K562 (cell line): ENCODE data around the gene PIN1. TPM values are rescaled to one million over a fixed set of nuclear protein-coding genes. Genes with fewer than 3 reads are reported as not detected.
A peak's percentile ranks its signal among the peaks of the same experiment; 100 is the strongest.

Source experiments
- BCL6 ChIP-seq: fragments of 250-450 bp; sonication (Bioruptor Pico); IDR thresholded peaks from 2 replicates; pipeline ENCODE4 v1.4.0; 2020
- BDP1 ChIP-seq: IDR thresholded peaks from 3 replicates; pipeline ENCODE4 v1.6.1; 2011; ENCODE audit not compliant: insufficient read length, insufficient read depth
- DEAF1 ChIP-seq: fragments of 450-650 bp; formaldehyde crosslinking; IDR thresholded peaks from 2 replicates; pipeline ENCODE4 v1.4.0; 2020; ENCODE audit warnings: mild to moderate bottlenecking, moderate library complexity
- ESRRB ChIP-seq: fragments of 250-450 bp; sonication (Bioruptor Pico); IDR thresholded peaks from 2 replicates; pipeline ENCODE4 v1.5.0; 2020; ENCODE audit warnings: mild to moderate bottlenecking, moderate library complexity, borderline replicate concordance
- FIP1L1 ChIP-seq: fragments of 200-400 bp; formaldehyde crosslinking; IDR thresholded peaks from 2 replicates; pipeline ENCODE4 v1.6.1; 2018; ENCODE audit warnings: mild to moderate bottlenecking, low read depth, low read length; ENCODE audit not compliant: poor library complexity, severe bottlenecking
- HDAC1 ChIP-seq, 2 experiments: fragments of 450-650 bp; IDR thresholded peaks; 2 replicates each; pipeline ENCODE4 v1.6.1; 2016 to 2017; ENCODE audit warnings: inconsistent platforms in 1 of 2, mild to moderate bottlenecking in 1 of 2, moderate library complexity in 1 of 2
- HSF4 ChIP-seq: fragments of 250-450 bp; sonication (Bioruptor Pico); IDR thresholded peaks from 2 replicates; pipeline ENCODE4 v2.1.2; 2022; ENCODE audit warnings: mild to moderate bottlenecking, moderate library complexity, borderline replicate concordance
- KDM5B ChIP-seq: fragments of 200-600 bp; sonication (generic); IDR thresholded peaks from 2 replicates; pipeline ENCODE4 v1.6.1; 2012; ENCODE audit warnings: low read depth, mild to moderate bottlenecking, moderate library complexity, low read length, control low read depth, inconsistent platforms; ENCODE audit not compliant: insufficient replicate concordance
- MCM2 ChIP-seq: fragments of 450-650 bp; IDR thresholded peaks from 2 replicates; pipeline ENCODE4 v1.6.1; 2017; ENCODE audit warnings: low read depth, mild to moderate bottlenecking
- RFX5 ChIP-seq: IDR thresholded peaks from 2 replicates; pipeline ENCODE4 v1.6.1; 2011; ENCODE audit warnings: low read depth, mild to moderate bottlenecking, improper control_type of control experiment, low read length
- SP2 ChIP-seq: IDR thresholded peaks from 2 replicates; pipeline ENCODE4 v1.6.1; 2011; ENCODE audit warnings: mild to moderate bottlenecking, low read depth, low read length, moderate library complexity; ENCODE audit not compliant: poor library complexity, severe bottlenecking; ENCODE audit errors: extremely low read depth
- TCFL5 ChIP-seq: fragments of 250-450 bp; sonication (Bioruptor Pico); conservative IDR thresholded peaks from 2 replicates; pipeline ENCODE4 v1.6.1; 2021; ENCODE audit warnings: mild to moderate bottlenecking, moderate library complexity, matching md5 sums
- XRCC4 ChIP-seq: IDR thresholded peaks from one replicate; pipeline ENCODE4 v1.6.1; 2011; ENCODE audit not compliant: insufficient read depth, insufficient read length; ENCODE audit errors: extremely low read depth
- ZEB2 ChIP-seq: fragments of 450-650 bp; IDR thresholded peaks from 2 replicates; pipeline ENCODE4 v1.6.1; 2016
- ZNF217 ChIP-seq: sonication (generic); formaldehyde crosslinking; IDR thresholded peaks from 2 replicates; pipeline ENCODE4 v1.8.0; 2022; ENCODE audit warnings: mild to moderate bottlenecking, missing genetic modification reagents
- ZNF668 ChIP-seq: fragments of 250-450 bp; sonication (Bioruptor Pico); IDR thresholded peaks from 2 replicates; pipeline ENCODE4 v1.8.0; 2022; ENCODE audit warnings: mild to moderate bottlenecking, inconsistent platforms
- polyA plus RNA-seq, 8 experiments: library from polyadenylated mRNA; depleted of rRNA in 4 of 8; stranded (reverse) in 5 of 8; unstranded in 3 of 8; fragments of >200 nt; fragmentation: Nextera tagmentation in 2 of 8; fragmentation: Illumina TruSeq in 1 of 8; extraction: Ambion mirVana in 2 of 8; extraction: Trizol in 1 of 8; gene quantifications; 2 replicates each; pipeline versions ENCODE4 v1.2.1 to v1.2.3, GENCODE V29; 2011 to 2014; ENCODE audit warnings: inconsistent platforms in 1 of 8, missing spikeins in 1 of 8
- total RNA-seq, 7 experiments: library from RNA; depleted of rRNA in 6 of 7; stranded (reverse); fragments of >200 nt in 6 of 7; fragmentation: Illumina TruSeq in 2 of 7; extraction: Trizol in 2 of 7; gene quantifications; 2 replicates each; pipeline versions ENCODE4 v1.2.1 to v1.2.3, GENCODE V29; 2011 to 2021; ENCODE audit warnings: low replicate concordance in 1 of 7
- TF ChIP-seq, protein P1 (sequence below): fragments of 150-350 bp; conservative IDR thresholded peaks from 2 replicates; pipeline ENCODE4 v1.6.1; 2014; ENCODE audit warnings: low read length
- TF ChIP-seq, protein P2 (sequence below): sonication (generic); formaldehyde crosslinking; IDR thresholded peaks from 2 replicates; pipeline ENCODE4 v1.8.0; 2022; ENCODE audit warnings: mild to moderate bottlenecking, missing genetic modification reagents, borderline replicate concordance

Gene PIN1
- total and polyA plus RNA-seq, 9 of the 15 experiments (the other 6 are each of a cell fraction or from before 2014, with no cell fraction given): 1.6 to 178 (median 42.5) TPM

- TF ChIP-seq, protein P1, sequence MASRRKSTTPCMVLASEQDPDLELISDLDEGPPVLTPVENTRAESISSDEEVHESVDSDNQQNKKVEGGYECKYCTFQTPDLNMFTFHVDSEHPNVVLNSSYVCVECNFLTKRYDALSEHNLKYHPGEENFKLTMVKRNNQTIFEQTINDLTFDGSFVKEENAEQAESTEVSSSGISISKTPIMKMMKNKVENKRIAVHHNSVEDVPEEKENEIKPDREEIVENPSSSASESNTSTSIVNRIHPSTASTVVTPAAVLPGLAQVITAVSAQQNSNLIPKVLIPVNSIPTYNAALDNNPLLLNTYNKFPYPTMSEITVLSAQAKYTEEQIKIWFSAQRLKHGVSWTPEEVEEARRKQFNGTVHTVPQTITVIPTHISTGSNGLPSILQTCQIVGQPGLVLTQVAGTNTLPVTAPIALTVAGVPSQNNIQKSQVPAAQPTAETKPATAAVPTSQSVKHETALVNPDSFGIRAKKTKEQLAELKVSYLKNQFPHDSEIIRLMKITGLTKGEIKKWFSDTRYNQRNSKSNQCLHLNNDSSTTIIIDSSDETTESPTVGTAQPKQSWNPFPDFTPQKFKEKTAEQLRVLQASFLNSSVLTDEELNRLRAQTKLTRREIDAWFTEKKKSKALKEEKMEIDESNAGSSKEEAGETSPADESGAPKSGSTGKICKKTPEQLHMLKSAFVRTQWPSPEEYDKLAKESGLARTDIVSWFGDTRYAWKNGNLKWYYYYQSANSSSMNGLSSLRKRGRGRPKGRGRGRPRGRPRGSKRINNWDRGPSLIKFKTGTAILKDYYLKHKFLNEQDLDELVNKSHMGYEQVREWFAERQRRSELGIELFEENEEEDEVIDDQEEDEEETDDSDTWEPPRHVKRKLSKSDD: no peak
- no peak for TF ChIP-seq ZNF668
- TF ChIP-seq ZNF217 (CRISPR knock-in tag): no peak
- no peak for TF ChIP-seq DEAF1 (CRISPR knock-in tag)
- TF ChIP-seq KDM5B: peak; percentile 88
- no peak for TF ChIP-seq TCFL5 (CRISPR knock-in tag)
- no peak for TF ChIP-seq FIP1L1
- no peak for TF ChIP-seq BCL6 (CRISPR knock-in tag)
- no peak for TF ChIP-seq RFX5
- TF ChIP-seq SP2: no peak
- TF ChIP-seq XRCC4: no peak
- TF ChIP-seq HDAC1 (IDR thresholded peaks at IDR 0.05): peak in 1 of 2 experiments; percentile 93; a peak in 2 of 4 replicates
- TF ChIP-seq BDP1: no peak
- TF ChIP-seq HSF4: no peak
- no peak for TF ChIP-seq ESRRB
- no peak for TF ChIP-seq MCM2
- no peak for TF ChIP-seq ZEB2
- TF ChIP-seq, protein P2, sequence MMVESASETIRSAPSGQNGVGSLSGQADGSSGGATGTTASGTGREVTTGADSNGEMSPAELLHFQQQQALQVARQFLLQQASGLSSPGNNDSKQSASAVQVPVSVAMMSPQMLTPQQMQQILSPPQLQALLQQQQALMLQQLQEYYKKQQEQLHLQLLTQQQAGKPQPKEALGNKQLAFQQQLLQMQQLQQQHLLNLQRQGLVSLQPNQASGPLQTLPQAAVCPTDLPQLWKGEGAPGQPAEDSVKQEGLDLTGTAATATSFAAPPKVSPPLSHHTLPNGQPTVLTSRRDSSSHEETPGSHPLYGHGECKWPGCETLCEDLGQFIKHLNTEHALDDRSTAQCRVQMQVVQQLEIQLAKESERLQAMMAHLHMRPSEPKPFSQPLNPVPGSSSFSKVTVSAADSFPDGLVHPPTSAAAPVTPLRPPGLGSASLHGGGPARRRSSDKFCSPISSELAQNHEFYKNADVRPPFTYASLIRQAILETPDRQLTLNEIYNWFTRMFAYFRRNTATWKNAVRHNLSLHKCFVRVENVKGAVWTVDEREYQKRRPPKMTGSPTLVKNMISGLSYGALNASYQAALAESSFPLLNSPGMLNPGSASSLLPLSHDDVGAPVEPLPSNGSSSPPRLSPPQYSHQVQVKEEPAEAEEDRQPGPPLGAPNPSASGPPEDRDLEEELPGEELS (CRISPR knock-in tag): no peak
These were observed 16.2 kb upstream of the PIN1 start, which contains the start of gene FBXL12 (continued) for GRCh38 chr19:9818734-9819595.
